AG09319 (cell line): ENCODE measurements around the gene LETMD1.

ENCODE experiments used
- DNase-seq: peaks from one replicate; pipeline ENCODE4 v3.0.0-alpha.2; 2010; ENCODE audit warnings: low read depth; ENCODE audit errors: extremely low read depth
- TF ChIP-seq, protein P1 (sequence below): IDR thresholded peaks from 2 replicates; pipeline ENCODE4 v1.5.1; 2011; ENCODE audit warnings: low read depth, mild to moderate bottlenecking, inconsistent platforms, low read length, moderate library complexity

Gene LETMD1

DNA sequence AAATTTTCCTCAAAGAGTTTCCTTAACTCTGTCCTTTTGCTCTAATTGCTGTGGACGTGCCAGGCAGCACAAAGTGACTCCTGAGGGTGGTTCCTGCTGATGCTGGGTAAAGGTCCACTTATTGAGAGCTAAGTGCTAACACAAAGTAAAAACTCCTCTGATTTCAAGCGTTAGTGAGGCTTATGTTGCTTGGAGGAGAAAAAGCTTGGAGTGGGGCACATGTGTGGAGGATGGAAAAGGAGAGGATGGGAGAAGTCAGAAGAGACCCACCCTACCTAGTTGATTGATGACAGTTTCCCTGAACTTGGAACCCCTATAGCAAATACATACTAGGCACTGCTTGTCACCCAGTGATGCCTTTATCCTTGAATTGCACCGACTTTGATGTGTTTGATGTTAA, 11.8 kb upstream of the LETMD1 start:
- TF ChIP-seq, protein P1, sequence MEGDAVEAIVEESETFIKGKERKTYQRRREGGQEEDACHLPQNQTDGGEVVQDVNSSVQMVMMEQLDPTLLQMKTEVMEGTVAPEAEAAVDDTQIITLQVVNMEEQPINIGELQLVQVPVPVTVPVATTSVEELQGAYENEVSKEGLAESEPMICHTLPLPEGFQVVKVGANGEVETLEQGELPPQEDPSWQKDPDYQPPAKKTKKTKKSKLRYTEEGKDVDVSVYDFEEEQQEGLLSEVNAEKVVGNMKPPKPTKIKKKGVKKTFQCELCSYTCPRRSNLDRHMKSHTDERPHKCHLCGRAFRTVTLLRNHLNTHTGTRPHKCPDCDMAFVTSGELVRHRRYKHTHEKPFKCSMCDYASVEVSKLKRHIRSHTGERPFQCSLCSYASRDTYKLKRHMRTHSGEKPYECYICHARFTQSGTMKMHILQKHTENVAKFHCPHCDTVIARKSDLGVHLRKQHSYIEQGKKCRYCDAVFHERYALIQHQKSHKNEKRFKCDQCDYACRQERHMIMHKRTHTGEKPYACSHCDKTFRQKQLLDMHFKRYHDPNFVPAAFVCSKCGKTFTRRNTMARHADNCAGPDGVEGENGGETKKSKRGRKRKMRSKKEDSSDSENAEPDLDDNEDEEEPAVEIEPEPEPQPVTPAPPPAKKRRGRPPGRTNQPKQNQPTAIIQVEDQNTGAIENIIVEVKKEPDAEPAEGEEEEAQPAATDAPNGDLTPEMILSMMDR = no peak
- DNase-seq = no peak

DNA sequence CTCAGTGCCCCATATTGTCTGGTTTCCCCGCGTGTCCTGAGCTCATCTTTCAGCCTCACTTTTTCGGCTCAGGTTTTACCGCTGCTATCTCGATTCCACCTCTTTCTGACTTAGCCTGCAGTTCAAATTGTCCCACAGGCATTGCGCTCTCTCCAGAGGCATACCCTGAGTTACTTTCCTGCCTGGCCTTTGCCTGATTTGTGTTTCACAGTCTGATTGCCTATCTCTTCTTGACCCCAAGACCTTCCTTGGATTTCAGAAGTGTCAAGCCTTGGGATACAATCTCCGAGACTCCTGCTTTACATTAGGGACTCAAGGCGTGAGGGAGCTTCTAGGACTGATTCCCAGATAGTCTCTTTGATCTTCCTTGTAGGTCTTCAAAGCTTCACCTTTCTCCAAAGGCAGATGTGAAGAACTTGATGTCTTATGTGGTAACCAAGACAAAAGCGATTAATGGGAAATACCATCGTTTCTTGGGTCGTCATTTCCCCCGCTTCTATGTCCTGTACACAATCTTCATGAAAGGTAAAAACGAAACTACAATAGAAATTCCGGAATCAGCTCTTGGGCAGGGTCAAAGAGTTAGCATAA, 629 bp downstream of the LETMD1 start:
- TF ChIP-seq, protein P1 = no peak

DNA sequence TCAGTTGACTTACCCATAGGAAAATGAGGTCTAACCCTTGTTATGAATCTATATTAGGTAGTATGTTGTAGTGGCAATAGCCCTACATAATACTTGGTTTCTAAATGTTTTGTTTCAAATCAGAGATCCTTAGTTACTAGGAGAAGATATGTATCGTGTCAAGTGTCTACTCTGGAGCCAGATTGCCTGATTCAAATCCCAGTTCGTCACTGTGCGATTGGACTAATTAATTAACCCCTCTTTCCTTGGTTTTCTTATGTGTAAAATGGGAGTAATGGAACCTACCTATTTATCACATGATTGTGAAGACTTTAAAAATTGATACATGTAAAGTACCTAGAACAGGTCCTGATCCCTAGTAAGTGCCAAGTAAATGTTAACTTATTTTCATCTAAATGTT, 1.4 kb downstream of the LETMD1 start:
- DNase-seq = no peak
- TF ChIP-seq, protein P1 = no peak

More for the DNA sequence above, 629 bp downstream of the LETMD1 start:
- DNase-seq = no peak

- TF ChIP-seq, protein P1 = no peak
- DNase-seq = no peak
Measured at GRCh38 chr12:51051787-51052186, 3.7 kb downstream of the LETMD1 start.

- TF ChIP-seq, protein P1 = no peak
- DNase-seq = no peak
Measured at GRCh38 chr12:51055060-51055459, 6.9 kb downstream of the LETMD1 start.

- TF ChIP-seq, protein P1 = no peak
- no peak for DNase-seq
Measured at GRCh38 chr12:51056242-51056641, 8.1 kb downstream of the LETMD1 start.

GRCh38 chr12:51059086-51059485, 11.0 kb downstream of the LETMD1 start:
- no peak for DNase-seq
- TF ChIP-seq, protein P1 = no peak
